Stimulated activated CD8-positive, alpha-beta memory T cell treated with anti-CD3 and anti-CD28 coated beads, Interleukin-7, amount 100 ng/mL, for 24 hours (primary cell): Measurements from ENCODE around the gene CFLAR.
"Not testable (repeated sequence)": the region's sequence is repeated elsewhere in the genome, so short reads cannot be mapped to it uniquely, and the experiment has no call there.

ENCODE experiments used
- DNase-seq: peaks from one replicate; pipeline ENCODE4 v3.0.0-alpha.2; 2020; ENCODE audit warnings: low read depth

Gene CFLAR

DNA sequence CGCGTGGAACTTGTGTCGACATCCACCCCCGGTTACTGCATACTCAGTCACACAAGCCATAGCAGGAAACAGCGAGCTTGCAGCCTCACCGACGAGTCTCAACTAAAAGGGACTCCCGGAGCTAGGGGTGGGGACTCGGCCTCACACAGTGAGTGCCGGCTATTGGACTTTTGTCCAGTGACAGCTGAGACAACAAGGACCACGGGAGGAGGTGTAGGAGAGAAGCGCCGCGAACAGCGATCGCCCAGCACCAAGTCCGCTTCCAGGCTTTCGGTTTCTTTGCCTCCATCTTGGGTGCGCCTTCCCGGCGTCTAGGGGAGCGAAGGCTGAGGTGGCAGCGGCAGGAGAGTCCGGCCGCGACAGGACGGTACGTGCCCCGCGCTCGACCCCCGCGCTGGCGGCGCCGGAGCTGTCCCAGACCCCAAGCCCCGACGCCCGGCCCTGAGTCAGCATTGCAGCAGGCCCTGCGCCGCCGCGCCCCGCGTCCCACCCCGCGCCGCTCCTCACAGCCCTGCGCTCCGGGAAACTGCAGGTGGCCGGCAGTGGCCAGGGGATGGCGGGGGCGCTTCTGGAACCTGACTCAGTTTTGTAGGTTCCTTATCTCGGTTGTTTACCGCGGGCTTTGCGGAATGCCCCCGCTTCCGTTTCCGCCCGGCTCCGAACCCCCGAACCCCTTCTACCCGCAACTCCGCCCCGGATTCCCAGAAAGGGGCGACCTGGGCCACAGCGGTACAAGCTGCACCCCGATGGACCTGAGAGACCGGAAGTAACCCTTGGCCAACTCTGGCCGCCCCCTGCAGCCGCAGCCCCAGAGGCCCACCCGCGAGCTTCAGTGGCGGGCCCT, at the start of gene CFLAR:
Gene CFLAR (plus strand): TSS at position 50 of the 844 bp plus-strand sequence. CDS start 13,702 bp downstream, outside the sequence.
- peak; percentile 66 for DNase-seq

GRCh38 chr2:201070948-201071478, 45.0 kb upstream of the CFLAR start:
- DNase-seq: no peak

GRCh38 chr2:201071479-201072200, 44.3 kb upstream of the CFLAR start, which contains the start of the genes HYCC2 and NDUFB3:
HYCC2 (minus strand) TSS chr2:201071671; CDS start chr2:201024009, 47,662 bp downstream.
NDUFB3 (plus strand) TSS chr2:201072001; CDS start chr2:201078883, 6,882 bp downstream.
- DNase-seq: peak; percentile 71

DNA sequence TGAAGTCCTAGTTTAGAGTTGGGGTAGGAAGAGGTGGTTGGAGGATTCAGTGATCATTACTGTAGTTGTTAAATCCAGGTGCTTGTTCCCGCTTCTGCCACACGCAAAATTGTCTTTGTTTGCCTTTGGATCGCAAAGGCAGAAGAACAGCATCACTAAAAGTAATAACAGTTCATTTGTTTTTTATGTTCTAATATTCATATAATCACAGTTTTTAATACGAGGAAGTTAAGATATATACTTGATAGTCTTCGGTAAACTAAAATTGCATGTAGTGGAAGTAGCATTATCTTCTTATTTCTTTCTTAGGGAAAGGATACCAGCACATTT, 43.8 kb upstream of the CFLAR start:
- DNase-seq: no peak

GRCh38 chr2:201073071-201073470, 42.9 kb upstream of the CFLAR start:
- no peak for DNase-seq

- DNase-seq: no peak
These were observed 41.0 kb upstream of the CFLAR start for GRCh38 chr2:201074996-201075395.

GRCh38 chr2:201084863-201085262, 31.1 kb upstream of the CFLAR start:
- DNase-seq: no peak

GRCh38 chr2:201090574-201090973, 25.4 kb upstream of the CFLAR start:
- DNase-seq: no peak

DNA sequence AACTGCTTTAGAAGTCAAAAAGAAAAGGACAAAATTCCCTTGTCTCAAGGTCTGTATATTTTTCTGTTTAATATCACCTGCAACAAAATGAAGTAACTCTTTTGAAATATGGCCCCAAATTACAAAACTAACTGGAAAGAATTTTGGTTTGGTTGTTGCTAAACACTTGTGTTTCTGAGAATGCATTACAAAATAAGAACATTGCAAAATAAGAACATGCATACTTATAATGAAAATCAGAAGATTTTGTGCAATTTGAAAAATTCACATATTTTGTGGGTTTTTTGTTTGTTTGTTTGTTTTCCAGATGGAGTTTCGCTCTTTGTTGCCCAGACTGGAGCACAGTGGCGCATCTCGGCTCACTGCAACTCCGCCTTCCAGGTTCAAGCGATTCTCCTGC, 22.4 kb upstream of the CFLAR start:
- no peak for DNase-seq

GRCh38 chr2:201100497-201100896, 15.5 kb upstream of the CFLAR start:
- no peak for DNase-seq

DNA sequence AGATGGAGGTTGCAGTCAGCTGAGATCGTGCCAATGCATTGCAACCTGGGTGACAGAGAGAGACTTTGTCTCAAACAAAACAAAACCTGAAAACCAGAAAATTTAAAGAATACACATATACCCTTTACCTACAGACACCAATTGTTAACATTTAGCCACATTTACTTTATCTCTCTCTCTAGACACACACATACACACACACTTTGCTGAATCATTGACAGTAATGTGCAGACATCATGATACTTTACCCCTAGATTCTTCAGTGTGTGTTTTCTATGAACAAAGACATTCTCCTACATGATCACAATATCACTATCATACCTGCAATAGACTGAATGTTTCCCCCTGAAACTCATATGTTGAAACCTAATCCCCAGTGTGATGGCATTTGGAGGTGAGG, 10.2 kb upstream of the CFLAR start:
- no peak for DNase-seq

DNA sequence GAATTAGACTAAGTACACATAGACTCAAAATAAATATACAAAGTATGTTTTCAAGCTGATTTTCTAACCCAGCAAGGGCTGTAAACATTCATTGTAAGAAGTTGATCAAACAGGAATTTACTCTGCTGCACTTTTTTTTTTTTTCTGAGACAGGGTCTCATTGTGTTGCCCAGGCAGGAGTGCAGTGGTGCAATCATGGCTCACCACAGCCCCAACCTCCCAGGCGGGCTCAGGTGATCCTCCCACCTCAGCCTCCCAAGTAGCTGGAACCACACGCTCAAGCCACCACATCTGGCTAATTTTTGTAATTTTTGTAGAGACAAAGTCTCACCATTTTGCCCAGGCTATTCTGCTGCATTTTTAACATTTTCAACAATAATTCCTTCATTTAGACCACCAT, 8.3 kb upstream of the CFLAR start:
- no peak for DNase-seq

- DNase-seq: no peak
These were observed 7.6 kb upstream of the CFLAR start for GRCh38 chr2:201108341-201108740.

DNA sequence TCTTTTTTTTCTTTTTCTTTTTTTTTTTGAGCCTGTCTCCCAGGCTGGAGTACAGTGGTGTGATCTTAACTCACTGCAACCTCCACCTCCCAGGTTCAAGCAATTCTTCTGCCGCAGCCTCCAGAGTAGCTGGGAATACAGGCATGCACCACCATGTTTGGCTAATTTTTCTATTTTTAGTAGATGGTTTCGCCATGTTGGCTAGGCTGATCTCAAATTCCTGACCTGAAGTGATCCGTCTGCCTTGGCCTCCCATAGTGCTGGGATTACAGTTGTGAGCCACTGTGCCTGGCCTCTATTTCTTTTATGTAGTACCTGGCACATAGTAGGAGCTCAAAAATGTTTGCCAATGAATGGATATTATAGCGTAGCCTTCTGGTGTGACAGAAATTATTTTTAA, 6.8 kb upstream of the CFLAR start:
- no peak for DNase-seq

DNA sequence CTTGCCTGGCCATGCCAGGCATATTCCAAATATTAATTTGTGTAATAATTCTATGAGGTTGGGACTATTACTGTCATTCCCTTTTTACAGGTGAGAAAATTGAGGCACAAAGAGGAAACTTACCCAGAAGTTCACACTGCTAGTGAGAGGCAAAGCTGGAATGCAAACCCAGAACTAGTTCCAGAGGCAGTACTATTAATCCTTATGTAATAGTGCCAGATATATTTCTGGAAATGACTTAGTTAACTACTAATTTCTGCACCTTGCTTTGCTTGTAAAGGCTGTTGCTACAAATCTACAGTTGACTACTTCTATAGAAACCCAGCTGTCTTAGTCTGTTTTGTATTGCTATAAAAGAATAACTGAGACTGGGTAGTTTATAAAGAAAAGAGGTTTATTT, 5.3 kb upstream of the CFLAR start:
- no peak for DNase-seq

- DNase-seq: no peak
These were observed 4.9 kb upstream of the CFLAR start for GRCh38 chr2:201111096-201111495.

DNA sequence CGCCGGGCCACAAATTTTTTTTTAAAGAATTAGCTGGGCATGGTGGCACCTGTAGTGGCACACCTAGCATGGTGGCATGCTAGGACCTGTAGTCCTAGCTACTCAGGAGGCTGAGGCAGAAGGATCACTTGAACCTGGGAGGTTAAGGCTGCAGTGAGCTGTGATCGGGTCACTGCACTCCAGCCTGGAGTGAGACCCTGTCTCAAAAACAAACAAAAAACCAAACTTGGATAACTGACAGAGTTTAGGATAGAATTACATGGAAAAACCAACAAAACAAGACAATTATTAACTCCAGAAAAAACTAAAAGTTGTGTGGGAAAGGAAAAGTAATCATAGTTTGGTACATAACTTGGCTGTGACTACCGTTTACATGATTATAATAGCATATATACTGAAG, 1.6 kb upstream of the CFLAR start:
- no peak for DNase-seq

DNA sequence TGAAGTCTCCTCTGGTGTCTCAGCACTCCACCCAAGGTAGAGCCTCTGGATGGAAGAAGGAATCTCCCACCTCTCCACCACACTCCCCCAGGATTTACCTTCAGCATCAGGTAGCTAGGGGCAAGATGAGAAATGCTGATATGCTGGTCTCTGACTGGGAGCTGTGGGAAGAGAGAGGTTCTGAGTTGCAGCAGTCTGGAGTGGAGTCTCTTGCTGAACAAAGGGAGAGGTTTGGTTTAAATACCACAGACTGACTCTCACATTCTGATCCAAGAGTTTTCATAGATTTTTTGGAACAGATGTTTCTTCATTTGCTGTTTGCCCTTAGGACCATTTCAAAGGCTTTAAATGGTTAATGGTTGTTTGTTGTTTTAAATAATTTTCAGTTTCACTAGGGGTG, 1.1 kb upstream of the CFLAR start:
- DNase-seq: no peak

GRCh38 chr2:201116959-201117734, 1.2 kb downstream of the CFLAR start:
- DNase-seq: no peak

DNA sequence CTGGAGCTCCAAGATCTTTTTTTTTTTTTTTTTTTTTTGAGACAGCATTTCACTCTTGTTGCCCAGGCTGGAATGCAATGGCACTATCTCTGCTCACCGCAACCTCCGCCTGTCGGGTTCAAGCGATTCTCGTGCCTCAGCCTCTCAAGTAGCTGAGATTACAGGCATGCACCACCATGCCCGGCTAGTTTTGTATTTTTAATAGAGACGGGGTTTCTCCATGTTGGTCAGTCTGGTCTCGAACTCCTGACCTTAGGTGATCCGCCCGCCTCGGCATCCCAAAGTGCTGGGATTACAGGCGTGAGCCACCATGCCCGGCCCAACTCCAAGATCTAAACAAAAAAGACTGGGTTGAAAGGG, 1.8 kb downstream of the CFLAR start:
- DNase-seq: not testable (repeated sequence)

DNA sequence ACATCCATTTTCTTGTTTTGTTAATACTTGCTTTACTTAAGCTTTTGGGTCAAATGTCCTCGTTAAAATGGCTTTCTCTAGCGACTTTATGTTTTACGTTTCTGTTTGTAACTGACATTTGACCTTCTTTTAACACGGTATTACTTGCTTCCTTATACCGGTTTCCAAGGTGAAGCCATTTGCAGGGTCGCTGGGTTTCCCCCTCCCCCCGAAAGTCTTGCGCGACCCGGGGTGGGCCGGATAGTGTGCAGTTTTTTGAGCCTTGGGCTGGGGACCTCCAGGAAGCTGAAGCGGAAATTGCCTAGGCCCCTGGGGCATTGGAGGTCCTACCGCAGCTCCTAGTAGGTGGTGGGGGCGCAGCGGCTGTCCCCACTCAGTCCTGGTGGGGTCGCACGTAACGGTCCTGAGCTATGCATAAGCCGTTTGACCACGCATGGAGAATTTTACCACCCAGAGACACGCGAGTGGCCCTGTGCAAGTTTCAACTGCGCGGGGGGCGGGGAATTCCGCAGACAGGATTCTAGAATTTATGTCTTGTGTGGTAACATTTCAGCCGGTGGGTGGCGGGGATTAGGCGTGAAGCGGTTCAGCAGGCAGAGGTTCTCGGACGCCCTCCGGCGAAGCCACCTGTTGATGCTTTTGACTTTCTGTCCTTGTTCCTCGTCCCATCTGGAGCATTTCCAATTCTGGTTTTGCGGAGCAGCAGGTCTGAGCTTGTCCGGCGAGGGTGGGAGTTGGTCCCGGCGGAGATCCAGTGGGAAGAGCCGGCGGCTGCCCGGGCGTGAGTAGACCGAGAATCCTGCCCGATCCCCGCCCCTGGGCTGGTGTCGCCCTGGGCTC, 2.4 kb downstream of the CFLAR start:
- peak; percentile 73 for DNase-seq
